Cardiac fibroblast (primary cell): ENCODE data around the gene CEP63.

Source experiments
- DNase-seq, 2 donors: peaks; one replicate each; pipeline versions ENCODE4 v3.0.0 to v3.0.0-alpha.2; 2010; ENCODE audit warnings: low read depth in 2 of 2
- H3K4me3 ChIP-seq, 2 donors: replicated peaks in 1 of 2; 1 replicate in 1 of 2; 2 replicates in 1 of 2; pipeline ENCODE4 v1.5.1; 2011; ENCODE audit warnings: low read depth in 2 of 2, low read length in 2 of 2, mild to moderate bottlenecking in 2 of 2, moderate library complexity in 1 of 2
- TF ChIP-seq, protein P1 (sequence below): IDR thresholded peaks from one replicate; pipeline ENCODE4 v1.5.1; 2011; ENCODE audit warnings: low read depth, mild to moderate bottlenecking, low read length, inconsistent platforms

CEP63 gene

DNA sequence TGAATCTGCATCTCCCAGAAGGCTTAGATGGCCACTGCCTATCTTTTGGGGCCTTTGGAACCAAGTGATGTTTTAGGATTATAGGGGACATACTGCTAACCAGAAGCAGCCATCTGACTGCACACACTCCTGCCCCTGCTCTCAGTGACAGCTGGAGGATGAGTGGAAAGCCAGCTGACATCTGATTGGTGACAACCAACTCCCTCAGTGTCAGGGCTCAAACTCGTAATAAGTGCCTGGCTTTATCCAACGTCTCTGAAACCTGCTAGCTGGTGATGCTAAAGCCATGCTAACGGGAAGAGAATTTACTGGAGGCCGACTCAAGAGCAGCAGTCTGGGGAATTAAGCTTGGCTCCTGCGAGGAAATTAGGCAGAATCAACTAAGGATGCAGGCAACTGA lies 129.9 kb downstream of the CEP63 start:
- no peak for DNase-seq
- TF ChIP-seq, protein P1, sequence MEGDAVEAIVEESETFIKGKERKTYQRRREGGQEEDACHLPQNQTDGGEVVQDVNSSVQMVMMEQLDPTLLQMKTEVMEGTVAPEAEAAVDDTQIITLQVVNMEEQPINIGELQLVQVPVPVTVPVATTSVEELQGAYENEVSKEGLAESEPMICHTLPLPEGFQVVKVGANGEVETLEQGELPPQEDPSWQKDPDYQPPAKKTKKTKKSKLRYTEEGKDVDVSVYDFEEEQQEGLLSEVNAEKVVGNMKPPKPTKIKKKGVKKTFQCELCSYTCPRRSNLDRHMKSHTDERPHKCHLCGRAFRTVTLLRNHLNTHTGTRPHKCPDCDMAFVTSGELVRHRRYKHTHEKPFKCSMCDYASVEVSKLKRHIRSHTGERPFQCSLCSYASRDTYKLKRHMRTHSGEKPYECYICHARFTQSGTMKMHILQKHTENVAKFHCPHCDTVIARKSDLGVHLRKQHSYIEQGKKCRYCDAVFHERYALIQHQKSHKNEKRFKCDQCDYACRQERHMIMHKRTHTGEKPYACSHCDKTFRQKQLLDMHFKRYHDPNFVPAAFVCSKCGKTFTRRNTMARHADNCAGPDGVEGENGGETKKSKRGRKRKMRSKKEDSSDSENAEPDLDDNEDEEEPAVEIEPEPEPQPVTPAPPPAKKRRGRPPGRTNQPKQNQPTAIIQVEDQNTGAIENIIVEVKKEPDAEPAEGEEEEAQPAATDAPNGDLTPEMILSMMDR, result no peak
- H3K4me3 ChIP-seq, result no peak overlapping the region

DNA sequence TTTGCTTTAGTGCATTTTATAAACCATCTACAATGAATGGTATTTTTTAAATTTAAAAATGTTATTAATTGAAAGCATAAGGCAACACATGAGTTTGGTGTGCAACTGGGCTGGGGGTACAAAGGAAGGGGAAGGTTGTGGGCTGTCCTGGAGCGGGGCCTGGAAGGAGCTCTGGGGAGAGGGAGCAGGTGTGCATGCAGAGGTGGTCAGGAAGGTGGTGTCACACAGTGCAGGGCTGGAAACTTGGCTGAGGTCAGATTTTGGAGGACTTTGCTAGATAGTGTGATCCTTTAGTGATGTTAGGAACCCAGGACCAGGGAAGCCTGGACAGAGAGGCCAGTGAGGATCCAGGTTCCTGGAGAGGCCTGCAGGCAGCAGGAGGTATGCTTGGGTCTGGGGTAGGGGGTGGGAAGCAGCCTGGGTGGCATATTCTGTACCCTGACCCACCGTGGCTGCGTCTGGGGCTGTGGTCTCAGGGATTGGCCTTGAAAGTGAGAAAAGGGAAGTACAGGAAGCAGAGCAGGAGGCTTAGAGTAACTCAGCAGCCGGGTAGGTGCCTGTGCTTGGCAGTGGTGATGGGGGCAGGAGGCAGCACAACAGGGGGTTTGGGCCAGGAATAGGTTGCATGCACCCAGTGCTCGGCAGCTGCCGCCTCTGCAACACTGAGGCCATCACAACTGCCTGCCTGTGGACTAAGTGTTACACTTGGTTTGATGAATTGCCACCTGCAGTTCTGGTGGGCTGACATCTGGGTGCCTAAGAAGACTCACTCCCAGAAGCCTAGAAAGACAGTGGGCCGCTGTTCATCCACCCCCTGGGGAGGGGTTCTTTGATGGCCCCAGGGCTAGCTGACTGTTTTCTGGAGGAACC lies 132.0 kb downstream of the CEP63 start:
- DNase-seq, result no peak
- no peak overlapping the region for H3K4me3 ChIP-seq
- TF ChIP-seq, protein P1, result no peak

DNA sequence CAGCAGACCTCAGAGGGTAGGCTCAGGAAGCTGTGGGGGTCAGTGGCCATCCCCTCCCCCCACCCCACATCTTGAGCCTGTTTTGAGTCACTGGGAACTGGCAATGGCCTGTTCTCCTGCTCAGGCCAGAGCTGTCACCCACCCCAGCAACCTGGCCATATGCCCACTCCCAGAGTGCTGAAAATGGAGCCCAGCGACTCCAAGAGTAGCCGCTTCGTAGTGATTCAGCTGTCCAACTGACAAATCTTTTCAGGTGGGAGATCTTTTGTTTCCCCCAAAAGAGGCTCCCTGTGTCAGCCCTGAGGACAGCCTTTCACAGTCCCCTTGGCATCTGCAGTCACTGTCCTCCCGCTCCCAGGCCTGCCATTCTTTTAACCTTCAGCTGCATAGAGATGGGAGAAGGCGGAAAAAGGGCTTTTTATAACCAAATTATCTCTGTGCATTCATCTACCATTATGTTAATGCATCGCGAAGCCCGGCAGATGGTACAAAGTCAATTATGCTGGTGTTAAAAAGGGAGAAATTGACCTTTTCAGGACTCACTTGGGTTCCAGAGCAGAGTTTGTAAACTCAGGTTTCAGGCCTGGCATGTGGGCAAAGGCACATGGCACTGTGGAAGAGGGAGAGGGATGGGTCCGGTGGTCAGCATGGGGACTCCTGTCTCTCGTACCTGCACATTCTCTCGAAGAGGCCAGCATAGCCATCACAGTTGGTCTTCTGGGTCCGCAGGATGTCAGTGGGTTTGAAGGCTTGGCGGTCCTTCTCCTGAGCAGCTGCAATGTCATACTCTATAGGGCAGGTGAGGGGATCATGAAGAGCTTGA lies 132.8 kb downstream of the CEP63 start:
- TF ChIP-seq, protein P1, result no peak
- DNase-seq, result no peak
- no peak overlapping the region for H3K4me3 ChIP-seq

DNA sequence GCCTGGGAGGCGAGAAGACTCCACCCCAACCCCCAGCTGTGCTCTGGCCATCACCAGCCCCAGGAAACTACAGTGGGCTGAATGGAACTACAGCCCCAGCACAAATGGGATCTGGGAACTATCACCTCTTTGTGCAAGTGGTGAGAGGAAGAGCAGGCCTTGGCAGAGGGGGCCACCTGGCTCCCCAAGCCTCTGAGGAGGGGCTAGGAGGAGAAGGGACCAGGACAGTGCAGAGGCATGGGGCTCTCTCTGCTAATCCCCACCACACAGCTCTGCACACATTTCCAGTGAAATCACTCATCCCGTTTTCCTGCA lies 133.4 kb downstream of the CEP63 start:
- DNase-seq, result no peak
- TF ChIP-seq, protein P1, result no peak
- no peak overlapping the region for H3K4me3 ChIP-seq

DNA sequence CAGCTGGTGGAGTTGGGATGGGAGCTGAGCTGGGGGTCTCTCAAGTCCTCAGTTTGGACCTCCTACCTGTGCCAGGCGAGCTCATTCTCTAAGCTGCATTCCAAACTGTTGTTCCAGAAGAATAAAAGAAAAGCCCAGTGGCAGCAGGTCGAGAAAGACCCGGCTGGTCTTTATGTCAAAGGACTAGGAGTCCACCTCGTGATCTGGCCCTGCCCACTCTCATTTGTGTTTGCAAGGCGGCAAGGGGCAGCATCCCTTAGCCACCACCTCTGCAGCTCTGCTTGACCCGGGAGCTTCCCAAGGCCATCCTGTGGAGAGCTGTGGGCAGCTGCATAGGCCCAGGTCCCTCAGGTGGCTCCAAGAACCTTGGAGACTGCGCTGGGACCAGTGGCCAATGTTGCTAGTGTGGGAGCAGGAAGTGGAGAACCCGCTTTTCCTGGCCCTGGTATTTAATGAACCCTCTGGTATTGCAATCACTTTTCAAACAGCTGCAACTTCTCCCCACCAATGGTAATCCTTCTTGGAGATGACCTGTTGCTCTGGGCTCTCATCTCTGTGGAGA lies 134.1 kb downstream of the CEP63 start:
- TF ChIP-seq, protein P1, result no peak
- no peak overlapping the region for H3K4me3 ChIP-seq
- no peak for DNase-seq

DNA sequence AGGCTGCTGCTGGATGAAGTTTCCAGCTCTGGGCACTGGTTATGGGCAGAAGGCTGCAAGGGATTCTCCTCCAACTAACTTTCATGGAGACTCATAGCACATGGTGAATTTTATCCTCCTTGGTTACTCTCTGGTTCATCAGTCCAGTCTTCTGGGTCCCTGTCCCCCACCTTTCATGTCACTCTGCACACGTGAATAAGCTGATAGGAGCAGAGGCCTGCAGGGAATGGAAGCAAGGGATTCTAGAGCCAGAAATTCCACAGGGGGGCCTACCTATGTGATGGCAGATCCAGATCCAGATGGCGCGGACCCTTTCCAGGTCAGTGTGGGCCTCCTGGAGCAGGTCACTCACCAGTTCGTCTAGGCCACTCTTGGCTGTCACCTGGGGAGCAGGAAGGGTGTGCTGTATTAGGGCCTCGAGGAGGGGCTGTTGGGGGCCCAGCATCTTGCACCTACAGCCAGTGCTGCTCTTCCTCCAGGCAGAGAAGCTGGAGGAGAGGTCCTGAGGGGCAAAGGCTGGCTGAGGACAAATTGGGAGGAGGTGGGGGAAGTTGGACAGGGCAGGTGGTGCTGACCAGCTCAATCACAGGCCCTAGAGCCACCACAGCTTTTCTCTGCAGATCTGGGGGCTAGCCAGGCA lies 134.7 kb downstream of the CEP63 start:
- TF ChIP-seq, protein P1, result no peak
- no peak for DNase-seq
- no peak overlapping the region for H3K4me3 ChIP-seq
